Activated CD4-positive, alpha-beta T cell treated with anti-CD3 and anti-CD28 coated beads, Interleukin-2, amount 50 U/mL, for 48 hours (primary cell): ENCODE data around the gene SDHB.

Experiments
- DNase-seq, 2 experiments: peaks; one replicate each; pipeline ENCODE4 v3.0.0-alpha.2; 2020

SDHB gene

GRCh38 chr1:16981269-16981849 lies 72.5 kb downstream of the SDHB start:
- DNase-seq = no peak

DNA sequence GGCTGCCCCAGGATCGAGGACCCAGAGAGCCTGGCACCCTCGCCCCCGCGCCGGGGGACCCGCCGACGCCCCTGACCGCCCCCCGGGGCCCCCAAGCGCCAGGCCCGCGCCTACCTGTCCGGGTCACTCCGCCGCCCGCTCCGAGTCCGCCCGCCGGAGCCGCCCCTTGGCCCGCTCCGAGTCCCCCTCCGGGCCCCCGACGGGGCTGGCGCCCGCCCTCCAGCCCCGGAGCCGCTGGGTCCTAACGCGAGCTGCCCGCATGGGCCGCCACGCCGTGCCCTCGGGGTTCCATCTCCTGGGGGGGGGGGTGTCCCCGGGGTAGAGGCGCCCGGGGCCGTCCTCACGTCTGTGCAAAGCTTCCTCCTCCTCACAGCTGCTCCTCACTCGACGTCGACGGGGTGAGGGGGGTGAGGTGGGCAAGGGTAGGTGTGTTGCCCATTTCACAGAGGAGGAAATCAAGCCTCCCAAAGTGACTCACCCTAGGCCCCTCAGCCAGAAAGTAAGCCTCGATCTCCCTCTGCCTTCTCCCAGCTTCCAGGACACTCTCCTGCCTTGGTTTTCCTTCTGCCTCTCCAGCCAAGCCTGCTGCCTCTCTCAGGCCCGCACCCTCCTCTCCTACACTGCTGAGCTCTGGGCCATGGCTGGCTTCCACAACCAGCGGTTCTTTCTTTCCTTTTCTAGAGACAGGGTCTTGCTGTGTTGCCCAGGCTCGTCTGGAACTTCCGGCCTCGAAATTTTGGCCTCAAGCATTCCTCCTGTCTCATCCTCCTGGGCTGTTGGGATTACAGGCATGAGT lies 73.2 kb downstream of the SDHB start, which contains the start of gene MFAP2:
Gene MFAP2, minus strand, starts transcription at position 148 of the 796 bp plus-strand sequence. CDS start 2,347 bp downstream, outside the sequence.
- no peak for DNase-seq

DNA sequence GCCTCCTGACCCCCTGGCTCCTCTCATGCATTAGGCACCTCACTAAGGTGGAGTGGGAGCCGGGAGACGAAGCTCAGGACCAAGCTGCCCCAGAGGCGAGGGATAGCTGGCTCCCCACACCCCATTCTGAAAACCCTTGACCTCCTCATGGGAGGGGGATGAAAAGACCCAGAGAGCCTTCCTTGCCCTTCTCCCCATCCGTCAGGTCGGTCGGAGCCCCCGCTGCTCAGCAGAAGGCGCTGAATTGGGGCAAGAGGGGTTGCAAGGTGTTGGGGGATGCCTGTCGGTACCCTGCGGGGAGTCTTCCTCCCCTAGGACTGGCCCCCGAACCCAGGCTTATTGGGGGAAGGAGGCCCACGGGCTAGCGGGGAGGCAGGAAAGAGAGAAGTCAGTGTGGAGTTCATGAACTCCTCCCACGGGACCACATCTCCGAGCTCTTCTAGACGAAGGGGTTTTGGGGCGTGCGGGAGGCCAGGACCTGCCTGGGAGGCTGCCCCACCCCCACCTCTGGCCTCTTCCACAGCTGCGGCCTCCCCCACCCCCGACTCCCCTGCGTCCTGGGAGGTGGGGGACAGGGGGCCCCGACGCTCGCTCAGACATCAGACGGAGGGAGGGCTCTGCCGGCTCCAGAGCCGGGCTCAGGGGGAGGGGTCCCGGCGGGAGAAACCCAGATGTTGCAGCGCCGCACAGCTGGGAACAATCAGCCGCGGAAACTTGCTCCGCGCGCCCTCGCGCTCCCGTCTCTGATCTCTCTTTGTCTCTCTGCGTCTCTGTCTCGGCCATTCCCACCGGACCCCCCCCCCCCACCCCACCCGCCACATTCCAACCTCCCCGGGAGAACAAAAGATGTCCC lies 74.1 kb downstream of the SDHB start:
- DNase-seq = no peak

DNA sequence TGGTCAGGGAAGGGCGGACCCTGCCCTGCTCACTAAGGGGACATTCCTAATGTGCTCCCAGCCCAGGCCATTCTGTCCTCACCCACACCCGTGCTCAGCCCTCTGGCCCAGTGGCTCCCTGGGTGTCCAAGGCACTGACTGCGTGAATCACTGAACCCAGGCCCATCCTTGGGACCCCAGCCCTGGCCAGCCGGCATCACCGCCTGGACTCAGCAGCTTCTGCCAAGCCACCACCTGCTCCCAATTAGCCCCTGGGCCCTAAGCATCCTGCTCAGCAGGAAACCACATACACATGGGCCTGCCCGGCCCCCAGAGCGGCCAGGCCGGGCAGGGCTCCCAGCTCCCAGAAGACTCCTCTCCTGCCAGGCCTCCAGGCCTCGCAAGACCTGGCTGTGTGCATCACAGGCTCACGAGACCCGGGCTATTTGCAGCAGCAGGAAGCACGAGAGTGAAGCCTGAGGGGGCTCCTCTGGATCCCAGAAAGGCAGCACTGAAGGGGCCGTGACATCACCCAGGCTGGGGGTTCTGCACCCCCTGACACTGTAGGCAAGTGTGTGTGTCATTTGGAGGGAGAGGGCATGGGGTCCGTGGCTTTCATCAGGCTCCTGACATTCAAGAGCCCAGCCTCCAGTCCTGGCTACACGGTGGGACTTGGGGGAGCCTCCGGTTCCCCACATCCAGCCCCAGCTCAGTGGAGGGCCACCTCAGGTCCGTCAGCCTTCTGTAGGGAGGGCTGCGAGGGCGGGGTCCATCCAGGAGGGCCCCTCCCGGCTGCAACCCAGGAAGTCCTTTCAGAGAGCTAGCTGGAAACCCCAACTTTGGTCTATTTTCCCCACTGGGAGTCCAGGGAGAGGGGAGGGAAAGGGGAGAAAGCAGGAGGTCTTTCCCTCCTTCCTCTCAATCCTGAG lies 75.0 kb downstream of the SDHB start:
- no peak for DNase-seq

DNA sequence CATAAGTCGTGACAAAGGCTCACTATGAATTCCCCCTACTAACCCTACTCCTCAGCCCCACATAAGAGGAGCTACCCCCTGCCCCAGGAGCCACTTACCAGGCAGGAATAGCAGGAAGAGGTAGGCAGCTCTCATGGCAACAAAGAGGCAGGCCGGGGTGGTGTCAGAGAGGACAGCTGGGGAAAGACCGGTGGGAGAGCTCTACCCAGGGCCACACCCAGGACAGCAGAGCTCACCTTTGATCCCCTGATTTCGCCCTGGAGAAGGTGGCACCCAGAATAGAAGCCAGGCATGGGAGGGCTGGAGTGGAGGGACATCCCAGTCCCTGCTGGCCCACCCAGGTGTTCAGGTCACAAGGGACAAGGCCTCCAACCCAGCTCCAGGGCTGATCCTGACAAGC lies 75.7 kb downstream of the SDHB start:
- DNase-seq = no peak

GRCh38 chr1:16977377-16977776 lies 76.5 kb downstream of the SDHB start:
- no peak for DNase-seq

DNA sequence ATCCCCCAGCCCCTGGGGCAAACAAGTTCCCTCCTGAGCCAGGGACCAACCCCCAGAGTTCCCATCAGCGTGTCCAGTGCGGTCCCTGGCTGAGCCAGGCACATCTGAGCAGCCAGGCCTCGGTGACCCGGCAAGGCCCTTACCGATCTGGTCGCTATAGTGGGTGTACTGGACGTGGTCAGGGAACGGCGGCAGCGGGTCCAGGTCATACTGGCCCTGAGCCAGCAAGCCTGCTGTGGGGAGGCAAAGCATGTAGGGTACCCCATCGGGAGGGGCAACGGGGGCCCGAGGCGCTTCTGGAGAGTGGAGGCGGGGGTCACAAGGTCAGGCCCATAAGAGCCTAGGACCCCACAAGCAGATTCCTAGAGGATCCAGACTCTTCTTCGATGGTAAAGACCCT lies 76.9 kb downstream of the SDHB start:
- DNase-seq = no peak

GRCh38 chr1:16975838-16976237 lies 78.0 kb downstream of the SDHB start:
- DNase-seq = no peak

- no peak for DNase-seq
These were observed 78.6 kb downstream of the SDHB start for GRCh38 chr1:16975211-16975610.

DNA sequence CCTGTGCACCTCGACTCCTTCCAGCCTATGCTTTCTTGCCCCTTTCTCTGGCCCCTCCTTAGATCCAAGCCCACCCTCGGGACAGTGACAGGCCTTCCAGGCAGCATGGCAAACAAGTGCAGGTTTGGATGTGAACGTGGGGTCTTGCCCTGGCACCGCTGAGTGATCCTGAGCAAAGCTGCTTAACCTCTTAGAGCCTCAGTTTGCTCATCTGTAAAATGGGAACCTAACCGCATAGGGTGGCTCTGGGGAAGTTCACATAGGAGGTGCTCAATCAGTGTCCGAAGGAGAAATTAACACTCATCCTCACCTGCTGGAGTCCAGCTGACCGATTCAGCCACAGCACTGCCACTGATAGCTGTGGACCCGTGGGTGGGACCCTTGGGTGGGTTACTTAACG lies 80.6 kb downstream of the SDHB start:
- no peak for DNase-seq

GRCh38 chr1:16972189-16972895 lies 81.5 kb downstream of the SDHB start:
- DNase-seq = no peak

- no peak for DNase-seq
These were observed 82.3 kb downstream of the SDHB start for GRCh38 chr1:16971341-16972188.

- no peak for DNase-seq
These were observed 83.5 kb downstream of the SDHB start for GRCh38 chr1:16970132-16970910.

GRCh38 chr1:16969651-16970050 lies 84.2 kb downstream of the SDHB start:
- no peak for DNase-seq

DNA sequence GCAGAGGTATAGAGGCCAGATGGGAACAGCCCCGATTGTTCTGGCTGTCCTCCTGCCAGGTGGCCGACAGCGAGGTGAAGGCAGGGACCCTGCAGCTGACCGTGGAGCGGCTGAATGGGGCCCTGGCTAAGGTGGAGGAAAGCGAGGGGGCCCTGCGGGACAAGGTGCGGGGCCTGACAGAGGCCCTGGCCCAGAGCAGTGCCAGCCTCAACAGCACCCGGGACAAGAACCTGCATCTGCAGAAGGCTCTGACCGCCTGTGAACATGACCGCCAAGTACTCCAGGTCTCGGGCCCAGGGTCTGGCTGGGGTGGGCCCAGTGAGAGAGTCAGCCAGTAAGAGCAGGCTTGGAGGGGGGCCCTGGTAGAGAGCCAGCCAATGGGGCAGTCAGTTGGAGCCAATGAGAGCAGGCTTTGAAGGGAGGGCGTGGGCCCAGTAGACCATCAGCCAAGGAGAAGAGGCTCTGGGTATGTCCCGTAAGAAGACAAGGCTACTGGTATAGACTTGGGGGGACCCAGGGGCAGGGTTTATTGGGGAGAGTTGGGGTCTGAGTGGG lies 84.7 kb downstream of the SDHB start:
- no peak for DNase-seq
